GM11168 (cell line): ENCODE measurements around the gene MEGF8.

ENCODE experiments used
- in situ Hi-C: fragments of 300-500 bp; cut with MboI; formaldehyde crosslinking; loops from one replicate; pipeline ENCODE4 v1.12.0; 2022; ENCODE audit warnings: low sequenced_read_pairs; ENCODE audit not compliant: unreplicated experiment

The MEGF8 gene

GRCh38 chr19:42325308-42325895, at the start of gene MEGF8:
MEGF8 (plus strand) TSS chr19:42325635; CDS start chr19:42326244, 609 bp downstream.
- in situ Hi-C loops: no loop called here

DNA sequence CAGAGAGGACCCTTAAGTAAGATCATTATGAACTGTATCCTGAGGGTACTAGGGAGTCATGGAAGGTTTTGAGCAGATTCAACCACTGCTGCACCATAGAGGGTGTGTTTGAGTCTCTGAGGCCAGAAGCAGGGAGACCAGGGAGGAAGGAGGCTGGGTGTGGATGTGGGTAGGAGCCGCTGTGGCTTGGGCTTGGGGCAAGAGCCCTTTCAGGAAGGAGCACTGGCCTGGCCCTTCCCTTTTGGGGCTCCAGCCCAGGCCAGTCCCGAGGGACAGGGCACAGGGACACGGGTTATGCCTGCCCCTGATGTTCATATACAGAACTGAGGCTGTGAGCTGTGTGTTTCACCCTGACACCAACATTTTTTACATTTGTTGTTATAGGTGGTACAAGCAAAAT, 49.2 kb upstream of the MEGF8 start:
- in situ Hi-C loops: no loop called here

GRCh38 chr19:42276821-42277220, 48.6 kb upstream of the MEGF8 start:
- in situ Hi-C loops: no loop called here

GRCh38 chr19:42277821-42278451, 47.5 kb upstream of the MEGF8 start:
- in situ Hi-C loops: no loop called here

DNA sequence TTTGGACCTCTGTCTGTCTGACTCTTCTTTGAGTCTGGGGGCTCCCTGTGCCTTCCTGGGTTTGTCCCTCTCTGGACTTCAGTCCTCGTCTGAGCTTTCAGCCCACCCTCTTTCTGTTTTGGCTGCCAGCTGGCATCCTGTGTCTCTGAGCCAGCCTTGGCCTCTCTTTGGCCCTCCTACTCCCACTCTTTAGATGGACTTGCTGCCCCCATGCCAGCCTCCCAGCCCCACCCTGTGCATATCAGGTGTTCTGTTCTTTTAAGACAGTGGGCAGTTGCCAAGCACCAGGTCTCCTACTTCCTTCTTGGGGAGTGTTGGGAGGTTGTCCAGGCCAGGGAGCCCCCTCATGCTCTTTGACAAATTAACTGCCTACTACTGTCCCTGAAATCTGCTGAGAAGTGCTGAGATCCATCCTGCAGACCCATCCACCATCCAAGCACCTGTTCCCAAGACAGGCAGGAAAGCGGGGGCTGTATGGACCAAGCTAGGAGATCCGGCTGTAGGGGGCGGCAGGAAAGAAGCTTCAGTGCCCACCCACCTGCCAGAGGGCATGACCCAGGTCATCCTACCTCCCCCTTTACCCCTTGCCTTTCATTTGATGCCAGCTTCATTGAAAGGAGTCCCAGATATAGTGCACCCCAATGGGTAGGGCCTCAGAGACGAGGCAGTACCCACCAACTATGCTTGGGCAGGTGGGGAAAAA, 46.8 kb upstream of the MEGF8 start:
- in situ Hi-C loops: no loop called here

DNA sequence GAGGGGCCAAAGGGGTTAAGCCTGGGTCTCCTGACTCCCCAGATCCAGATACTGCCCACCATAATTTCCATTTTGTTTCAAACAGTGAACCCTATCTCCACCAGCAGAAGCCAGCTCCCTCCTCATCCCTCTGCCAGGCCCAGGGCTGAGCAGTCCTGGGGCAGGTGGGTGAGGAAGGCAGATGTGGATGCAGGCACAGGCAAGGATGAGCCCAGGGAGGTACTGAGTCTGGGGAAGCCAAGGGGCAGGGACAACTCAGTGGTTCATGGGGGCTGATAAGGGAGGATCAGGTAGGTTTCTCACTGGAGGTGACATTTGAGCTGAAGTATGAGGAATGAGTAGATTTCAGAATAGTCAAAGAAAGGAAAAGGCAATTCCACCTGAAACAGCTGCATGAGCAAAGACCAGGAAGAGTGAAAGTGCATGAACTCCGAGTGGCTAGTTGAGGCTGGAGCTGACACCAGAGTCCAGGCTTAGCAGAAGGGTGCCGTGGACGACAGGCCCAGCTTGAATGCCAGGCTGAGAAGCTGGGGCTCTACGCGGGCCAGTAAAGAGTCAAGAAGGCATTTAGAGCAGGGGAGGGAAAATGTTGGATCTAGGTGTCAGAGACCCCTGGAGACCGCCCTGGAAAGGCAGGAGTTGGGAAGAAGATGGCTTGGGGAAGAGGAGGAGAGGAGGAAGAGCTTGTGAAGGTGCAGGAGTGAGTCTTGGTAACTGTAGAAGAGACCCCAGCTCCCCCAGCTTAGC, 46.1 kb upstream of the MEGF8 start:
- in situ Hi-C loops: no loop called here

GRCh38 chr19:42279902-42280814, 45.3 kb upstream of the MEGF8 start:
- in situ Hi-C loops: no loop called here

DNA sequence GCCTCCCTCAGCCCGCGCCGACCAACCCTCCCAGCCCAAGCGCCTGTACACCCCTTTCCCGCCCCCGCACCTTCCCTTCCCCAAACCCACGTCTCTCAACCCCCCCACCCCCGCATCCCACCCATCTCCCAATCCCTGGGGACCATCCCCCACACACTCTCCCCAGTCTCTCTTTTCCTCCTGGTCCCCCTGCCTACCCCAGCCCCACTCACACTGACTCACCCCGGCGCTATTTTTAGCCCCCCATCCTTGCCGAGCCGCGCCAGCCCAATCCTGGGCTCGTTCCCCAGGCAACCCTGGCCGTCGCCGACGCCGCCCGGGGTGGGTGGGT, 44.7 kb upstream of the MEGF8 start:
- in situ Hi-C loops: no loop called here

GRCh38 chr19:42281146-42281826, 44.1 kb upstream of the MEGF8 start:
- in situ Hi-C loops: no loop called here

GRCh38 chr19:42281827-42282762, 43.3 kb upstream of the MEGF8 start:
- in situ Hi-C loops: no loop called here

DNA sequence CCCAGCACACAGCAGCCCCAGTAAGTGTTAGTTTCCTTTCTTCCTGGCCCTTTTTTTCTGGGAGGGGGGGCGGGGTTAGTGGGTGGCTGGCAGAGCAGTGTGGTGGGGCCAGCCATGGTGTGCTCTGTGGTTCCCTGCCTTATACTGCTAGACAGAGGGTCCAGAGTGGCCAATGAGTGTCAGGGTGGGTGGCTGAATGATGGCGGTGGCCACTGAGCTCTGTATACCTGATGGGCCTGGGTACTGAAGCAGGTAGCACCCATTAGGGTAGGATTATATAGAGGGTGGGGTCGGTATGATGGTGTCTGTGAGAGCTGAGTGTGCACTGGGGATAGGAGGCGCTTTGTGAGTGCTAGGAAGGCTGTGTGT, 42.6 kb upstream of the MEGF8 start:
- in situ Hi-C loops: no loop called here

DNA sequence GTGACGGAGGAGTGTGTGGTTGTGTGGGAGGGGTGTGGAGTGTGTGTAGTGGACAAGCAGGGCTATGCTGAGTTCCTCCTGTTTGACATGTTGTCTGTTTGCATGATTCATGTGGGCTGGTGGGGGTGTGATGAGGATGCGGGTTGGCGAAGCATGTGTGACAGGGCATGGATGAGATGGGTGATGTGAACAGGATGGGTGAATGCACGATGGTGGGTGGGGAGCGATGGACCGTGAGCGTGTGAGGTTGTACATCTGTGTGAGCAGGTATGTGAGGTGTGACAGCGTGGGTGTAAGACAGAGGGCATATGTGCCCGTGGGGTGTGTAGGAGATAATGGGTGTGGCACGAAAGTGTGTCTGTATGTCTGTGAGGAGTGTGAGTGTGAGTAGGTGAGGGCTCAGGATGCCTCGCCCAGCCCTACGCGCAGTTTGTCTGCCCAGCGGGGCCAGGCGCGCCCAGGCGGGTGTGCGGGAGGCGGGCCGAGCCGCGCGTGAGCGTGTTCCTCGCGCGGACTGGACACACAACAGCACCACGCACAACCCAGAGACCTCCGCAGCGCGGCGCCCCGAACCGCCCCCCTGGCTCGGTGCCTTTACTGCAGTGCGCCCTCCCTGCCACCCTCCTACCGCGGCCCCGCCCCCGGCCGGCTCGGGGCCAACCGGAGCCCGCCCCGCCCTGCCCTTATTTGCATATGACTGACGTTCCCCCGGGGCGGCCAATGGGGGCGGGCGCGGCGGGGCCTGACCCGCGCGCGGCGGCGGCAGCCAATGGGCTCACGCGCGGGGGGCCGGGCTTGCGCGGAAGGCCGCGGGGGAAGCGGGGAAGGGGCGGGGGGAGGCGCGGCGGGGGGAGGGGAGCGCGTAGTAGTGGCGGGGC, 42.0 kb upstream of the MEGF8 start:
- in situ Hi-C loops: no loop called here

DNA sequence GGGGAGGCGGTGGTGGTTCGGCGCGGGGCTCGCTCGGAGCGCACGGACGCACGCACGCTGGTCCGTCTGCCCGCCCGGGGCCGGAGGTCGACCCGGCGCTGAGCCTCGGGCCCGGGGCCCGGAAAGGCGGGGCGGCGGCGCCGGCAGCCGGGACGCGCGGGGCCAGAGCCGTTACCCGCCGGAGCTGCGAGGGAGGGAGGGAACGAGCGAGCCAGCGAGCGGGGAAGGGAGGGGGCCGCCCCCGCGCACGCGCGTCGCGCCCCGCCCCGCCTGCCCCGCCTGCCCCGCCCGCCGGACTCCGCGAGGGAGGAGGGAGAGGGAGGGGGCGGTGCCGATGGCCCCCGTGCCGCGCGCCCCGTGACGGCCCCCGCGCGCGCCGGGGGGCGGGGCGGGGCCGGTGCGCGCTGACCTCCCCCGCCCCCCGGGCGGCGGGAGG, 41.4 kb upstream of the MEGF8 start:
- in situ Hi-C loops: no loop called here

GRCh38 chr19:42284591-42285341, 40.7 kb upstream of the MEGF8 start:
- in situ Hi-C loops: no loop called here

- in situ Hi-C loops: no loop called here
Observed at GRCh38 chr19:42285541-42285941, 39.9 kb upstream of the MEGF8 start.

GRCh38 chr19:42285988-42286348, 39.5 kb upstream of the MEGF8 start:
- in situ Hi-C loops: no loop called here
